CD4-positive, alpha-beta T cell treated with Interleukin-15 for 1 hour (primary cell): ENCODE results near the gene PHLDB1.

Experiments
- DNase-seq: peaks from one replicate; pipeline ENCODE4 v3.0.0-alpha.2; 2020

The PHLDB1 gene

GRCh38 chr11:118623269-118623655, 15.8 kb downstream of the PHLDB1 start:
- DNase-seq = no peak

- no peak for DNase-seq
These were observed 17.7 kb downstream of the PHLDB1 start for GRCh38 chr11:118625036-118625690.

GRCh38 chr11:118625976-118626375, 18.6 kb downstream of the PHLDB1 start:
- no peak for DNase-seq

- no peak for DNase-seq
These were observed 20.2 kb downstream of the PHLDB1 start for GRCh38 chr11:118627566-118627965.

GRCh38 chr11:118628031-118628430, 20.6 kb downstream of the PHLDB1 start:
- no peak for DNase-seq

- DNase-seq = no peak
These were observed 21.0 kb downstream of the PHLDB1 start for GRCh38 chr11:118628432-118628831.

GRCh38 chr11:118628861-118629549, 21.6 kb downstream of the PHLDB1 start:
- DNase-seq = no peak

- DNase-seq = no peak
These were observed 22.6 kb downstream of the PHLDB1 start for GRCh38 chr11:118629761-118630661.

GRCh38 chr11:118631142-118631909, 23.9 kb downstream of the PHLDB1 start:
- DNase-seq = no peak

- no peak for DNase-seq
These were observed 25.3 kb downstream of the PHLDB1 start for GRCh38 chr11:118632577-118633318.

GRCh38 chr11:118633319-118633690, 25.9 kb downstream of the PHLDB1 start:
- no peak for DNase-seq

GRCh38 chr11:118633979-118634378, 26.6 kb downstream of the PHLDB1 start:
- DNase-seq = no peak

- no peak for DNase-seq
These were observed 27.2 kb downstream of the PHLDB1 start for GRCh38 chr11:118634431-118635236.

GRCh38 chr11:118635237-118635591, 27.8 kb downstream of the PHLDB1 start:
- no peak for DNase-seq

GRCh38 chr11:118635642-118636041, 28.2 kb downstream of the PHLDB1 start:
- no peak for DNase-seq

- no peak for DNase-seq
These were observed 29.3 kb downstream of the PHLDB1 start for GRCh38 chr11:118636569-118637290.

GRCh38 chr11:118638726-118639125, 31.3 kb downstream of the PHLDB1 start:
- no peak for DNase-seq

GRCh38 chr11:118639899-118640298, 32.5 kb downstream of the PHLDB1 start:
- DNase-seq = no peak

GRCh38 chr11:118640332-118641154, 33.1 kb downstream of the PHLDB1 start:
- DNase-seq = no peak
